Kidney epithelial cell (primary cell): Measurements from ENCODE around the gene GTF2F1. TPM values are rescaled to one million over a fixed set of nuclear protein-coding genes. Genes with fewer than 3 reads are reported as not detected.
"Not testable (repeated sequence)": the region's sequence is repeated elsewhere in the genome, so short reads cannot be mapped to it uniquely, and the experiment has no call there.

Experiments
- DNase-seq: peaks from one replicate; pipeline ENCODE4 v3.0.0-alpha.2; 2010; ENCODE audit warnings: low read depth
- H3K27me3 ChIP-seq: 2 replicates; pipeline ENCODE4 v1.6.0; 2011; ENCODE audit warnings: low read length; ENCODE audit not compliant: control insufficient read depth, insufficient read depth
- H3K36me3 ChIP-seq: 2 replicates; pipeline ENCODE4 v1.5.1; 2011; ENCODE audit warnings: low read length; ENCODE audit not compliant: control insufficient read depth, insufficient read depth
- H3K4me3 ChIP-seq: 2 replicates; pipeline ENCODE4 v1.5.1; 2011; ENCODE audit warnings: low read depth, mild to moderate bottlenecking, control low read depth, low read length
- total RNA-seq: library from RNA; depleted of rRNA; stranded (reverse); fragments of >200 nt; gene quantifications from 2 replicates; pipeline ENCODE4 v1.2.3, GENCODE V29; 2015
- TF ChIP-seq, protein P1 (sequence below): IDR thresholded peaks from 2 replicates; pipeline ENCODE4 v1.5.1; 2011; ENCODE audit warnings: mild to moderate bottlenecking, moderate library complexity, low read length, control low read depth, inconsistent platforms; ENCODE audit not compliant: insufficient read depth, poor library complexity, severe bottlenecking

GTF2F1 gene
- total RNA-seq, 1 donor from 2014 or later = 51.3 TPM

DNA sequence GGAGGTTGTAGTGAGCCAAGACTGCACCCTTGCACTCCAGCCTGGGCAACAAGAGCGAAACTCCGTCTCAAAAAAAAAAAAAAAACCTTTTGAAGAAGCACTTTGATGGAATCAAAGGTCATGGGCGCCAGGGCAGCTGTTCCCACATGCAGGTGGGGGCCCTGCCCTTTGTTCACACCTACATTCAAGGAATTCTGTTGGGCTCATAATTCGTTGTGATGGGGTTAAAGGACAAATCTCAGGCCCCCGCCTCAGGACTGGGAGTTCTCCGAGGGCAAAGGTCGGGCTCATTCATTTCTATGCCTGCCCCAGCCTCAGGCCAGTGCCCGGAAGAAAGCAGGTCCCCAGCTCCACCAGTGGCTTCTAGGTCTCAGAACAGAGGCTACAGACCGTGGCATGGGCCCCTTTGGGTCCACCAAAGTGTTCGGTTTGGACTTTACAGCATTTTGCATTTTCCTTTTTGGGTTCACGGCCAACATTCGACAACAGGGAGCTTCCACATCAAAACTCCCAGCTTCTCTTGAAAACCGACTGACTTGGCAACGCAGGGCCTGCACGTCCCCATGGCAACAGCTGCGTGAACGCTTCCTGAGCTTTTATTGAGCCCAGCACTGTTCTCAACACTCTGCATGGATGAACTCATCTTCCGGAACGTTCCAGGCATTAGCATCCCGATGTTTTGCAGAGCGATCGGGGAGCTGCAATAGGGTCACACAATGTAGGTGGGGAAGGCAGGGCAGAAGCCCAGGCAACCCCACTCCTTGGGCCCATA is 10.1 kb upstream of the GTF2F1 start:
- H3K27me3 ChIP-seq = no peaks in the 10 kb centered on the region

DNA sequence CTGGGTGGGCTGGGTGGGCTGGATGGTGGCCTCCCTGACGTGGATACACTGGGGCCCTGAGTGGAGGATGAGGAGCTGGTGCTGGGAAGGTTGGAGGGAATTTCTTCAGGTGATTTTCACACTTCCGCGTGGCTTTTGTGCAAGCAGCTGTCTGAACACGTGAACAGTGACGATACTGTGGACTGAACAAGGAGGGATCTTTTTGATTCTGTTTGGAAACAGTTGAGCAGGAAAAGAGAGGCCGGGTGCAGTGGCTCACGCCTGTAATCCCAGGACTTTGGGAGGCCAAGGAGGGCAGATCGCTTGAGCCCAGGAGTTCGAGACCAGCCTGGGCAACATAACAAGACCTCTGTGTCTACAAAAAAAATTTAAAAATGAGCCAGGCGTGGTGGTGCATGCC is 9.1 kb upstream of the GTF2F1 start:
- Histone ChIP-seq H3K4me3 (no peak overlapping the region), H3K36me3 (no peaks in the 10 kb centered on the region), H3K27me3 (no peaks in the 10 kb centered on the region)
- TF ChIP-seq, protein P1, sequence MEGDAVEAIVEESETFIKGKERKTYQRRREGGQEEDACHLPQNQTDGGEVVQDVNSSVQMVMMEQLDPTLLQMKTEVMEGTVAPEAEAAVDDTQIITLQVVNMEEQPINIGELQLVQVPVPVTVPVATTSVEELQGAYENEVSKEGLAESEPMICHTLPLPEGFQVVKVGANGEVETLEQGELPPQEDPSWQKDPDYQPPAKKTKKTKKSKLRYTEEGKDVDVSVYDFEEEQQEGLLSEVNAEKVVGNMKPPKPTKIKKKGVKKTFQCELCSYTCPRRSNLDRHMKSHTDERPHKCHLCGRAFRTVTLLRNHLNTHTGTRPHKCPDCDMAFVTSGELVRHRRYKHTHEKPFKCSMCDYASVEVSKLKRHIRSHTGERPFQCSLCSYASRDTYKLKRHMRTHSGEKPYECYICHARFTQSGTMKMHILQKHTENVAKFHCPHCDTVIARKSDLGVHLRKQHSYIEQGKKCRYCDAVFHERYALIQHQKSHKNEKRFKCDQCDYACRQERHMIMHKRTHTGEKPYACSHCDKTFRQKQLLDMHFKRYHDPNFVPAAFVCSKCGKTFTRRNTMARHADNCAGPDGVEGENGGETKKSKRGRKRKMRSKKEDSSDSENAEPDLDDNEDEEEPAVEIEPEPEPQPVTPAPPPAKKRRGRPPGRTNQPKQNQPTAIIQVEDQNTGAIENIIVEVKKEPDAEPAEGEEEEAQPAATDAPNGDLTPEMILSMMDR = no peak
- DNase-seq = no peak

More for the DNA sequence above, 10.1 kb upstream of the GTF2F1 start:
- TF ChIP-seq, protein P1 = no peak
- no peak overlapping the region for H3K4me3 ChIP-seq
- DNase-seq = peak; percentile 12
- no peaks in the 10 kb centered on the region for H3K36me3 ChIP-seq

DNA sequence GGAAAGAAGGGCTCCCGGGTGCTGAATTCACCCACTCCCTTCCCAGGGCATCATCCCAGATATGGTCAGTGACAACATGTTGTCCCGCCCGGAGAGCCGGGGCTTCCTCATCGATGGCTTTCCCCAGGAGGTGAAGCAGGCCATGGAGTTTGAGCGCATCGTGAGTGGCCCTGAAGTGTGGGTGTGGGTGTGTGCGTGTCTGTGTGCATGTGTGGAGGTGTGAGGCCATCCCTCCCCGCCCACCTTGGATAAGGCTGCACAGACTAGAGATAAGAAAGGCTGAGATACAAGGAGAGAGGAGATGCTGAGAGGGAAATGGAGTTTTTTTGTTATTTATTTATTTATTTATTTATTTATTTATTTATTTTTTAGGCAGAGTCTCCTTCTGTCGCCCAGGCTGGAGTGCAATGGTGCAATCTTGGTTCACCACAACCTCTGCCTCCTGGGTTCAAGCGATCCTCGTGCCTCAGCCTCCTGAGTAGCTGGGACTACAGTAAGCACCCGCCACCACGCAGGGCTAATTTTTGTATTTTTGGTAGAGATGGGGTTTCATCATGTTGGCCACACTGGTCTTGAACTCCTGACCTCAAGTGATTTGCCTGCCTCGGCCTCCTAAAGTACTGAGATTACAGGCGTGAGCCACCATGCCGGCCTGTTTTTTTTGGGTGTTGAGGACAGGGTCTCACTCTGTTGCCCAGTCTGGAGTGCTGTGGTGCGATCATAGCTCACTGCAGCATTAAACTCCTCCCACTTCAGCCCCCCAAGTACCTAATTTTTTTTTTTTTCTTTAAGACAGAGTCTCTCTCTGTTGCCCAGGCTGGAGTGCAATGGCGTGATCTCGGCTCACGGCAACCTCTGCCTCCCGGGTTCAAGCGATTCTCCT is 7.3 kb upstream of the GTF2F1 start:
- H3K4me3 ChIP-seq, H3K36me3 ChIP-seq, H3K27me3 ChIP-seq, DNase-seq: not testable (repeated sequence)

DNA sequence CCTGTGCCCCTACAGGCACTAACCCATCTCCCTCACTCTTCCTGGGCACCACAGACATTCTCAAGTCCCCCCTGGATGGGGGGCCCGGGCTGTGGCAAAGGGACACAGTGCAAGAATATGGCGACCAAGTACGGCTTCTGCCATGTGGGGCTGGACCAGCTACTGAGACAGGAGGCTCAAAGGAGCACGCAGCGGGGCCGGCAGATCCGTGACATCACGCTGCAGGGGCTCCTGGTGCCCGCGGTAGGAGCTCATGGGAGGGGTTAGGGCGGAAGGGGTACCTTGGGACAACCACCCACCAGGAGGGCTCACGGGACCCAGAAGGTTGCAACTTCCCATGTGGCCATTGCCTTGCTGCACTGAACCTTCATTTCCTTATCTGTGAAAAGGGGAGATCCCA is 3.3 kb upstream of the GTF2F1 start:
- no peak for DNase-seq
- no peak overlapping the region for H3K4me3 ChIP-seq
- H3K36me3 ChIP-seq = no peaks in the 10 kb centered on the region
- TF ChIP-seq, protein P1 = no peak
- no peaks in the 10 kb centered on the region for H3K27me3 ChIP-seq

DNA sequence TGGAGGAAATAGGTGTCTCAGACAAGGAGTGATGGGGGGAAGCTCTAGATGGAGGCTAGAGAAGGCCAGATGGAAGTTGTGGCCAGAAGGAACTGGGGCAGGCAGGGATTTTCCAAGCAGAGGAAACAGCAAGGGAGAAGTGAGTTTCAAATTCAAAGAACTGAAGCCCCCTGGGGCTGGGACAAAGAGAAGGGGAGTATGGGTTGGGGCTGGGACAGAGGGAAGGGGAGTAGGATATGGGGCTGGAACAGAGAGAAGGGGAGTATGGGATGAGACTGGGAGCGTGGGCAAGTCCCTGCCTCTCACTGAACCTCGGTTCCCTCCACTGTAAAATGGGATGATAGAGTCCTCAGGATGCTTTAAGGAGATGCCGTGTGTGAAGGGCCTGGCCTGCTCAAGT is 1.9 kb upstream of the GTF2F1 start:
- H3K27me3 ChIP-seq = no peaks in the 10 kb centered on the region
- no peak overlapping the region for H3K4me3 ChIP-seq
- H3K36me3 ChIP-seq = peaks cover 2% of the 10 kb centered on the region
- DNase-seq = no peak
- TF ChIP-seq, protein P1 = no peak

DNA sequence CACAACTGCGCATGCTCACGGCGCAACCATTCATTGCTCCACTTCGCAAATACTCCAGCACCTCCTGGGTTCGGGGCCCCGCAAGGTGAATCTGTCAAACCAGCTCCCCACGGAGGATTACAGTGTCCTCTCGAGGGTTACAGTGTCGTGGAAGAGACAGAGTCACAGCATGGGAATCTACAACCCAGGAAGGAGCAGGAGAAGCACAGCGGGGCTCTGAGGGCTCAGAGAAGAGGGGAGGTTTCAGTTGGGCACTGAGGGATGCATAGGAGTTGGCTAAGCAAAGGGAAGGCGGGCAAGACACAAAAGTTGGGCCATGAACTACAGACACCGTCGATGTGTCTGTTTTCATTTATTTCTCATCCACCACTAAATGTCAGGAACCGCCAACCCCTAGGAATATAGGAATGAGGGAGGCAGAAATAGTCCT is 1.0 kb upstream of the GTF2F1 start:
- peak overlapping the region; percentile 88 for H3K4me3 ChIP-seq
- H3K27me3 ChIP-seq = no peaks in the 10 kb centered on the region
- TF ChIP-seq, protein P1 = no peak
- H3K36me3 ChIP-seq = peaks cover 2% of the 10 kb centered on the region
- DNase-seq = no peak
